A172 (cell line): ENCODE measurements around the gene ALOX12. TPM values are rescaled to one million over a fixed set of nuclear protein-coding genes. Genes with fewer than 3 reads are reported as not detected.
"Not testable (repeated sequence)": the region's sequence is repeated elsewhere in the genome, so short reads cannot be mapped to it uniquely, and the experiment has no call there.

Experiments
- DNase-seq: peaks from one replicate; pipeline ENCODE4 v3.0.0-alpha.2; 2015; ENCODE audit warnings: low spot score
- total RNA-seq: library from RNA; depleted of rRNA; stranded (reverse); fragments of >200 nt; shearing (Covaris generic); gene quantifications from 2 replicates; pipeline ENCODE4 v1.2.3, GENCODE V29; 2014; rRNA removed

The ALOX12 gene
- not detected in 2 replicates for total RNA-seq

GRCh38 chr17:6995500-6996255, at the start of gene ALOX12:
Gene ALOX12 (plus strand): TSS chr17:6996049. CDS start chr17:6996118, 69 bp downstream.
- no peak for DNase-seq

- DNase-seq: no peak
Measured at GRCh38 chr17:6947745-6948144, 48.1 kb upstream of the ALOX12 start.

- peak; percentile 33 for DNase-seq
Measured at GRCh38 chr17:6948562-6948961, 47.3 kb upstream of the ALOX12 start.

GRCh38 chr17:6948976-6949375, 46.9 kb upstream of the ALOX12 start:
- no peak for DNase-seq

- DNase-seq: not testable (repeated sequence)
Measured at GRCh38 chr17:6950938-6951337, 44.9 kb upstream of the ALOX12 start.

GRCh38 chr17:6953689-6954088, 42.2 kb upstream of the ALOX12 start:
- no peak for DNase-seq

GRCh38 chr17:6959700-6960099, 36.1 kb upstream of the ALOX12 start:
- DNase-seq: no peak

GRCh38 chr17:6969323-6969726, 26.5 kb upstream of the ALOX12 start:
- no peak for DNase-seq

GRCh38 chr17:6970992-6971391, 24.9 kb upstream of the ALOX12 start:
- DNase-seq: no peak

GRCh38 chr17:6979440-6979839, 16.4 kb upstream of the ALOX12 start:
- DNase-seq: not testable (repeated sequence)

- no peak for DNase-seq
Measured at GRCh38 chr17:6981426-6981825, 14.4 kb upstream of the ALOX12 start.

GRCh38 chr17:6985266-6985665, 10.6 kb upstream of the ALOX12 start:
- DNase-seq: no peak

GRCh38 chr17:6986676-6987075, 9.2 kb upstream of the ALOX12 start:
- DNase-seq: no peak

GRCh38 chr17:6989779-6990178, 6.1 kb upstream of the ALOX12 start:
- peak; percentile 22 for DNase-seq

- not testable (repeated sequence) for DNase-seq
Measured at GRCh38 chr17:6993613-6994056, 2.2 kb upstream of the ALOX12 start.

GRCh38 chr17:6994118-6994598, 1.7 kb upstream of the ALOX12 start:
- no peak for DNase-seq

GRCh38 chr17:6994666-6995256, 1.1 kb upstream of the ALOX12 start:
- DNase-seq: no peak

- DNase-seq: no peak
Measured at GRCh38 chr17:6996256-6997011, 585 bp downstream of the ALOX12 start.

- DNase-seq: no peak
Measured at GRCh38 chr17:6997171-6997570, 1.3 kb downstream of the ALOX12 start.

- DNase-seq: no peak
Measured at GRCh38 chr17:6998855-6999508, 3.1 kb downstream of the ALOX12 start.

GRCh38 chr17:7001318-7001961, 5.6 kb downstream of the ALOX12 start:
- DNase-seq: no peak
